Measurements from ENCODE around the gene STX8. TPM values are rescaled to one million over a fixed set of nuclear protein-coding genes. Genes with fewer than 3 reads are reported as not detected.

STX8 gene
- total and polyA plus RNA-seq, 5 experiments from 2014 or later, result 38.2 to 167 (median 114) TPM

DNA sequence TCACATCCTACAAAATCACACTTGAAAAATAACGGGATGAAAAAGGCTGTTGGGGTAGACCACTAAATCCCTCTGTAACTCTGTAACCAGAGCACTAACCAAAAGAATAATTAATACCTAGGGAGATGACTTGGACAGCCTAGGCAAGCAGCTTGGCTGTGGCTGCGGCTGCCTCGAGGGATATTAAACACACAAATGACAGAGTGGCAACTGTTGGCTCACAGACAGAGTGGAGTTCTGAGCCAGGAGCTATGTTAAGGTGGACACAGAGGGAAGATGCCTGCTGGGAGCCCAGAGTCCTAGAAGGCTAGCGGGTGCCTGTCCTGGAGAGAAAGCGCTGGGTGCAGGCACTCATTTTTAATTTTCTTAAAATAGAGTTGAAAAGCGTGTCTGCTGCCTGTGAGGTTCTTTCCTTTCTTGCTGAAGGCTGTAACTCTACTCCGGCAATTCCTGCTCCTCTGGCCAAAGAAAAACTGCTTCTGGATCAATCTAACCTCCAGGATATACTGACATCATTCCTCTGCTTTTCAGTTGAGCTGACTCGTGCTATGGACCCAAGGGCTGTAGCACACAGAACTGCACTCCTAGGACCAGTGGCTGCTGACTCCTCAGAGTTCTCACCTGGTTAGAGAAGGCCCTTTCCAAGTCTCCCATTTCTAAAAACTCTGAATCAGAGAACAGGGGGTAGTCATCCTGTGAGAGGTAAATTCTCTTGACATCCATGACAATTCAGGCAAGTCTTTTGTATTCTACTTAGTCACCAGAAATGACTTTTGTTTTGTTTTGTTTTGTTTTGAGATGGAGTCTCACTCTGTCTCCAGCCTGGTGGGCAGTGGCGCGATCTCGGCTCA, 147.9 kb downstream of the STX8 start:
- POLR2A ChIA-PET, result no interaction called here
- peaks cover 9 to 36% (median 19%) of the 10 kb centered on the region in 3 donors for H3K36me3 Mint-ChIP-seq
- H3K9me3 Mint-ChIP-seq, result peaks cover 0 to 4% (median 0%) of the 10 kb centered on the region in 9 donors
- H3K4me3 Mint-ChIP-seq, result no peak overlapping the region
- no peak overlapping the region for H3K27ac Mint-ChIP-seq
- H3K4me1 Mint-ChIP-seq, result peaks cover 0 to 5% (median 0%) of the 10 kb centered on the region in 4 donors
- no peak for DNase-seq
- no peak for ATAC-seq
- no peaks in the 10 kb centered on the region for H3K27me3 Mint-ChIP-seq

DNA sequence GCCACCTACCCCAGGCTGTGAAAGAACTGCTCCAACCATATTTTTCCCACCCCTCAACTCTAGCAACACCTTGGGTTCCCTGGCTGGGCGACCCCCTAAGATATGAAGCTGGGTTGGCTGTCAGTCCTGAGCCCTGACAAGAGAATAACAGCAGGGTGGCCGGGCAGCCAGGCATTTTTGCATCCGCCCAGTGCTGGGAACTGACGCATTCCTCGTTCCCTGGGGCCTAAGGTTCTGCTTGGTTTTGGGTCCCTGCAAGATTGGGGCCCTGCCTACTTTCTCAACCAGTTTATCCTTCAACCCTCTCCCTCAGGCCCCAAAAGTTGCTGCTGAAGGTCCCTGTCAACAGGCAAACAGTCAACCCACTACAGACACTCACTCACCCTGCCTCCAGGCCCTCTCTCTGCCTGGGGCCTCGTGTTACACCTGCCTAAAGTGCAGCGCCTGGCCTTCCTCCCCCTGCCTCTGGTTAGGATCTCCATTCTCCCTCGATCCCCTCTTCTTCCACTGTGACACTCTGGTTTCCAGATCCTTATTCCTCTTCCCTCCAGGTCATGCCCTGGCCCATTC, 151.5 kb downstream of the STX8 start:
- peak overlapping the region in 2 of 10 donors; percentile 15 to 18 for H3K27ac Mint-ChIP-seq

DNA sequence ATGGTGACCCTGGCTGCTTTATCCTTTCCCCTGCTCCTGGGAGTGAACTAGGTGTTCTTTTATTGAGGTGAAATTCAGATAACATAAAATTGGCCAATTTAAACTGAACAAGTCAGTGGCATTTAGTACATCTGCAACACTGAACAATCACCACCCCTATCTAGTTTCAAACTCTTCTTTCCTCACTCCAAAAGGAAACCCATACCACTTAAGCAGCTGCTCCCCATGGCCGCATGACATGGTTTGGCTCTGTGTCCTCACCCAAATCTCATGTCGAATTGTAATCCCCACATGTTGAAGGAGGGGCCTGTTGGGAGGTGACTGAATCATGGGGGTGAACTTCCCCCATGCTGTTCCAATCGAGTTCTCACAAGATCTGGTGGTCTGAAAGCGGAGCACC, 154.1 kb downstream of the STX8 start:
- Mint-ChIP-seq H3K9me3 (peaks cover 0 to 13% (median 4%) of the 10 kb centered on the region in 9 donors), H3K27me3 (no peaks in the 10 kb centered on the region), H3K36me3 (peaks cover 28 to 49% (median 43%) of the 10 kb centered on the region in 3 donors), H3K27ac (no peak overlapping the region), H3K4me1 (no peaks in the 10 kb centered on the region), H3K4me3 (no peak overlapping the region)
- DNase-seq (no peak), ATAC-seq (no peak)
- POLR2A ChIA-PET, result no interaction called here

More for the DNA sequence above, 151.5 kb downstream of the STX8 start:
- no peak for DNase-seq
- Mint-ChIP-seq H3K27me3 (no peaks in the 10 kb centered on the region), H3K4me3 (no peak overlapping the region), H3K4me1 (no peaks in the 10 kb centered on the region), H3K36me3 (peaks cover 23 to 42% (median 38%) of the 10 kb centered on the region in 3 donors), H3K9me3 (peaks cover 0 to 10% (median 2%) of the 10 kb centered on the region in 9 donors)
- POLR2A ChIA-PET, result no interaction called here
- no peak for ATAC-seq

DNA sequence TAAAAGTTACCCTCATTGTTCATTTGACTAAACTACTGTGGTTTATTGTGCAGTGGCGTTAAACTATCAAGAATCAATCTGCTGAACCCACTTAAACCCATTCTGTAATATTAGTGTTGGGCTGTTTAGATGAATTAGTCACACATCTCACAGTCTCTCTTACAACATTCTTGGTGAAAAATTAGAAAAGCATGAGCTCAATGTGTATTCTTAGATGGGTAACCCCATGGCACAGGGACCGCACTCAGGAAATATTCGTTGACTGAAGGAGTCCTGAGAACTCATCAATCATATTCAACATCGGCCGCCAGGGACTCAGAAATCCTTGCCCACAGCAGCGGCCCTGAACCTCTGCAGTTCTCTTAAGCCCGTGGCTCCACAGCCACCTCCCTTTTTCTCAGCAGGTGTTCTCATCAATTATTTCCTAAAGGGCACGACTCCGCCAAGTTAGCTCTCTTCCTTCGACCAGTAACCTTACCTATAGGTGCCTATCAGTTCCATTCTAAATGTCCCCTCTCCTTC, 155.6 kb downstream of the STX8 start:
- Mint-ChIP-seq H3K27me3 (no peaks in the 10 kb centered on the region), H3K9me3 (peaks cover 0 to 19% (median 4%) of the 10 kb centered on the region in 9 donors), H3K4me3 (no peak overlapping the region), H3K27ac (peak overlapping the region in 1 of 10 donors; percentile 68), H3K4me1 (peaks cover 0 to 6% (median 4%) of the 10 kb centered on the region in 4 donors), H3K36me3 (peaks cover 31 to 49% (median 43%) of the 10 kb centered on the region in 3 donors)
- DNase-seq, result no peak
- POLR2A ChIA-PET, result no interaction called here
- ATAC-seq, result no peak

DNA sequence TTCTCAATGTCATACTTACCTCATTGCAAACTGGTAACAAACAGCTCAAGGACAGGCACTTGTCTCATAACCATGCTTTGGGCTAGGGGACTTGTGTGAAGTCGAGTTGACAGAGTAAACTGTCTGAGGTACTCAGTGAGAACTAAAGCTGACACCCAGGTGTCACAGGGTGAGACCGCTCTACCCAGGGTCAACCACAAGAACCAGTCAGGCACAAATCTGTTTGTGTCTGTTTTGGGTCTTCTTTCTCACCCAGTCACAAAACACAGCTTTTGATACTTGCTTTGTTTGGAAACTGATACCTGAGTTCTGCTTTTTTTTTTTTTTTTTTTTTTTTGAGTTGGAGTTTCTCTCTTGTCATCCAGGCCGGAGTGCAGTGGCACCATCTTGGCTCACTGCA, 161.1 kb downstream of the STX8 start:
- POLR2A ChIA-PET, result no interaction called here
- H3K36me3 Mint-ChIP-seq, result peaks cover 5 to 14% (median 9%) of the 10 kb centered on the region in 3 donors
- peaks cover 0 to 9% (median 2%) of the 10 kb centered on the region in 9 donors for H3K9me3 Mint-ChIP-seq
- DNase-seq, result no peak
- H3K4me3 Mint-ChIP-seq, result no peak overlapping the region
- peaks cover 0 to 16% (median 6%) of the 10 kb centered on the region in 4 donors for H3K4me1 Mint-ChIP-seq
- no peaks in the 10 kb centered on the region for H3K27me3 Mint-ChIP-seq
- H3K27ac Mint-ChIP-seq, result no peak overlapping the region
- ATAC-seq, result no peak

DNA sequence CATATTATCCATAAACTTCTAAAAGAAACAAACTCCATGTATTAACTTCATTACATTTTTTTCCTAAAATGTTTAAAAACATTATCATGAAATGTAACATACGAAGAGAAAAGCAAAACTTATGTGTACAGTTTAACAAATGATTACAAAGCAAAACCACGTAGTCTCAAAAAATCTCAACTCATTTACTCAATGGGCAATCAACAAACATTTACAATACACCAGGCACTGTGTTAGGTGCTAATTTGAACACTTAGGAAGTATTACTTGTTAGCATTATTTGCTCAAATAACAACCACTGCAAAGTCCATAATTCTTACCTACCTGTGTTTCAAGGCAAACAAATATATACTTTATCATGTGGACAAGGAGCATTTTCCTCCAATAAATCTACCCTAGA, 164.9 kb downstream of the STX8 start:
- Mint-ChIP-seq H3K36me3 (peaks cover 0 to 4% (median 0%) of the 10 kb centered on the region in 3 donors), H3K9me3 (peaks cover 0 to 7% (median 0%) of the 10 kb centered on the region in 9 donors), H3K27me3 (no peaks in the 10 kb centered on the region), H3K4me1 (peaks cover 0 to 15% (median 5%) of the 10 kb centered on the region in 4 donors), H3K4me3 (no peak overlapping the region), H3K27ac (no peak overlapping the region)
- POLR2A ChIA-PET, result no interaction called here
- ATAC-seq, result no peak
- no peak for DNase-seq

DNA sequence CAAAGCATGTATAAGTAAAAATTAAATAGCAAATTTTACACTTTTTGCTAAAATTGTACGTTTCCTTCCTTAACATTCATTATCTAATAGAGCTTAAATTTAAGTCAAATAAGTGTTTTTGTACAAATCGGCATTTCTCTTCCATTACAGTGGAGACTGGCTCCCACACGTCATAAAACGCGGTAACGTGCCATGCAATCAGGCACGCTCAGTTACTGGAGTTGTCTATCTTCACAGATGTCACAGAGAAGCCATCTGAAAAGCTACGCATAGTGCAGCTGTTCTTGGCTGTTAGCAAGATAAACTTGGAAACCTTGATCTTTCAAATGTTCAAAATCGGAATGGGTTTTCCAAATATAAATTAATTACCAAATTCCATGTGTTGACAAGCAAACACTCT, 165.3 kb downstream of the STX8 start:
- no peak overlapping the region for H3K27ac Mint-ChIP-seq
- H3K36me3 Mint-ChIP-seq, result peaks cover 0 to 4% (median 0%) of the 10 kb centered on the region in 3 donors
- ATAC-seq, result no peak
- H3K4me1 Mint-ChIP-seq, result peaks cover 0 to 13% (median 4%) of the 10 kb centered on the region in 4 donors
- POLR2A ChIA-PET, result no interaction called here
- H3K4me3 Mint-ChIP-seq, result no peak overlapping the region
- no peaks in the 10 kb centered on the region for H3K27me3 Mint-ChIP-seq
- no peak for DNase-seq
- H3K9me3 Mint-ChIP-seq, result peaks cover 0 to 2% (median 0%) of the 10 kb centered on the region in 9 donors

DNA sequence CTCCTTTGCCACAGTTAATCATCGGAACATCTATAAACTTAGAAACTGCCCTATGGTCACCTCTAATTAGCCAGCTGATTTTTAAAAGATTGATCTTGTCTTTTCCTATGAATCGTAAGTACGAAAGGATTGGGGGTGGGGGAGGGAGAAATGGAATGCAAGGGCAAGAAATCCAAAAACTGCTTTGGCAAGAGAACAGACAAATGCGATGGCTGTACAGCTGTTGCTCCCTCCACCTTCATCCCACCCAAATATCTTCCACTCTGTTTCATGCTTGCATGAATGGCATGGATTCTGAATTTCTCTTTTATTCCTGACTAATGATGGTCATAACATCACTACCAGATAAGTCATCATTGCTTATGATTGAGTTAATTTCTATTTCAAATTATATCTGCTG, 165.7 kb downstream of the STX8 start:
- no peak for DNase-seq
- peaks cover 0 to 9% (median 3%) of the 10 kb centered on the region in 4 donors for H3K4me1 Mint-ChIP-seq
- no peaks in the 10 kb centered on the region for H3K27me3 Mint-ChIP-seq
- H3K36me3 Mint-ChIP-seq, result peaks cover under 1 to 2% (median under 1%) of the 10 kb centered on the region in 3 donors
- no peak overlapping the region for H3K27ac Mint-ChIP-seq
- ATAC-seq, result no peak
- H3K9me3 Mint-ChIP-seq, result peaks cover 0 to 3% (median 0%) of the 10 kb centered on the region in 9 donors
- no peak overlapping the region for H3K4me3 Mint-ChIP-seq
- POLR2A ChIA-PET, result no interaction called here

DNA sequence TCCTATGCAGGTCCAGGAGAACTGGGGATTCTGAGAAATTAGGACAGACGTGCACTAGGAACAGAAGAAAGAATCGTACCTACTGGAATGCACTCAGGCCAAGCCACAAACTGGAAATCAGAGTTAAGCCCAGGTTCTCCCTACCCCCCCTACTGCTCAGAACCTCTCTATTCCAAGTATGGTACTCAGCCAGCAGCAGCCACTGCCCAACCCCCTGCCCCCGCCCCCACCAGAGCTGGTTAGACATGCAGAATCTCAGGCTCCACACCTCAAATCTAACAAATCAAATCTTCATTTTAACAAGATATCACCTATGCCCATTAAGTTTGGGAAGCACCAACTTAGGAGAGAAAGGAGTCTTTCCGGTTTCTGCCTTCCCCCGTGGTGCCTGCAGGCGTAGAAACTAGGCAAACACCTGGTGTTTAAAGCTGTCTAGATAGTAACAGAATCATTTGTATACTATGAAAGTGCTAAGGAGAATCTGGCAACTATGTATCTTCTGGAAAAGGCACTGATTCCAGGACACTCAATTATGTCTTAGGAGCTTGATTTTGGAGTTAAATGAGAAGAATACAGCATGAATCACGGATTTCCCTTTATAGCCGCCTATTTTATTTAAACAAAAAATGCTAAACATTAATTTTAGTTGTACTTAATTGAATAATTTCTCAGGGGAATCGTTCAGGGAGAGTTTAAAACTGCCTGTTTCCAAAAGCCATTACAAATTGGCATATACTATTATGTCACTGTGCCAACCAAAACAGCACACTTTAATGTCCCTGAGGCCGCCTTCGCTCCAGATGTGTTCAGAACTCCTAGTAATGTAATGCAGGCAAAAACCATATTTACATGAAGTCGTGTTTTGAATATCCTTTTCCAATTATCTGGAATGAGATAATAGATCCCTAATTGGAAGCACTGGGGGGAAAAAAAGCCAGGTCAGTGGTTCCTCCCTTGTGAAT, 166.5 kb downstream of the STX8 start:
- peaks cover 0 to 5% (median 3%) of the 10 kb centered on the region in 4 donors for H3K4me1 Mint-ChIP-seq
- peaks cover 0 to 5% (median under 1%) of the 10 kb centered on the region in 9 donors for H3K9me3 Mint-ChIP-seq
- H3K4me3 Mint-ChIP-seq, result no peak overlapping the region
- H3K27ac Mint-ChIP-seq, result no peak overlapping the region
- ATAC-seq (no peak), DNase-seq (no peak)
- POLR2A ChIA-PET, result no interaction called here
- peaks cover 3 to 5% (median 3%) of the 10 kb centered on the region in 3 donors for H3K36me3 Mint-ChIP-seq
- H3K27me3 Mint-ChIP-seq, result no peaks in the 10 kb centered on the region

DNA sequence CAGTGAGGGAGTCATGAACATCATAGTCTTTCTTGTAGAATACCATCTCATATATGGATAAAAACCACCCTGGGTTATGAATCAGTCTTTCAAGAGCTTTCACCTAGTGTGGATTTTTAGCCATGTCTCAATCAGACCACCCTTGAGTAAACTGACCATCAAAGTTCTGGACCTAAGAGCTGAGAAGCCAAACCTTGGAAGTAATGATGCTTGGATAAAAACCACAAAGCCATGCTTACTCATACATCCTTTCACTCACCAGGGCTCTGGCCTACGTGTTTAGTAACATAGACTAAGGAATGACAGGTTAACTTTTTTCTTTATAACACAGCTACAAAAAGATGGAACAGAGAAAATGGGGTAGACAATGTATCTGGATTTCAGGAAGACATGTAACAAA, 167.2 kb downstream of the STX8 start:
- peaks cover 0 to 3% (median 1%) of the 10 kb centered on the region in 4 donors for H3K4me1 Mint-ChIP-seq
- no peak overlapping the region for H3K4me3 Mint-ChIP-seq
- POLR2A ChIA-PET, result no interaction called here
- H3K27ac Mint-ChIP-seq, result no peak overlapping the region
- H3K27me3 Mint-ChIP-seq, result no peaks in the 10 kb centered on the region
- no peak for DNase-seq
- ATAC-seq, result no peak
- peaks cover 3 to 10% (median 3%) of the 10 kb centered on the region in 3 donors for H3K36me3 Mint-ChIP-seq
- H3K9me3 Mint-ChIP-seq, result peaks cover 0 to 10% (median 3%) of the 10 kb centered on the region in 9 donors

DNA sequence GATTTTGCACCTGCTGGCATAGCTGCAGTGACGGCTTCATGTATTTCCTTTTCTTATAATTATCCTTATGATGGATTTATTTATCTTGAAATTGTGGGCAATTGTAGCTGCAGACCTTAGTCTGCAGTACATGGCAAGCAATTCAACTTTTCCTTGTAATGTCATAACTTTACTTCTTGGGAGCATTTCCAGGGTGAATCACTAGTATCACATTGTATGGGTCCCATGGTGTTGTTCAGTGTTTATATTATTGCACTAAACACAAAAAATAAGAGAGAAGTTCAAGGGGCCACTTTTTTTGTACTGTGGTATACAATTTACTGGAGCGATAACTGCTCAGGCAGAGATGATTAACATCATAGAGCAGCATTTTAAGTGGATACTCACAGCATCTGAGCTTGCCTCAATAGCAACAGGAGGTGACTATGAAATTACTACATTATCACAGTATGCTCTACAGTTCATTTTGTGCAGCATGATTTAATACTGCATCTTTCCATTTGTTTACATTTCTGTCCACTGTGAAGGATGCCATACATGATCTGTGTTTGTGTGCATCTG, 169.5 kb downstream of the STX8 start:
- Mint-ChIP-seq H3K36me3 (peaks cover 3 to 17% (median 9%) of the 10 kb centered on the region in 3 donors), H3K27ac (no peak overlapping the region), H3K9me3 (peaks cover 0 to 13% (median 3%) of the 10 kb centered on the region in 9 donors), H3K4me3 (no peak overlapping the region), H3K27me3 (no peaks in the 10 kb centered on the region), H3K4me1 (peaks cover 0 to 5% (median 2%) of the 10 kb centered on the region in 4 donors)
- DNase-seq (no peak), ATAC-seq (no peak)
- POLR2A ChIA-PET, result no interaction called here

DNA sequence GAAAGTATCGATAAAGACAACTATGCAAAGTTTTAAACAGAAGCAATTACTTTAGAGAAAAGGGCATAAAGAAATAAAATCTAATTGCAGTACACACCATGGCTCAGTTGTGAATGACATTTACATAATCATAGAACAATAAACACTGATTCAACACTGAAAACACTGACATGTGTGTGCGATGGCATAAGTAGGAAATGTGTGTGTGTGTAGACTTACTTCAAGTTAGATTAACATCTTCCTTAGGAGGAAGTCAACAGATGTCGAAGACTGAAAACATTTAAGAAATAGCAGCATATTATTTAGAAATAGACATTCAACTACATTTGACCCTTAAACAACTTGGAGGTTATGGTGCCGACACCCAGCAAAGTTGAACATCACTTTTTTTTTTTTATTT, 172.4 kb downstream of the STX8 start:
- Mint-ChIP-seq H3K27me3 (no peaks in the 10 kb centered on the region), H3K27ac (no peak overlapping the region), H3K4me1 (peaks cover 0 to 5% (median 2%) of the 10 kb centered on the region in 4 donors), H3K36me3 (peaks cover 12 to 19% (median 16%) of the 10 kb centered on the region in 3 donors), H3K4me3 (no peak overlapping the region), H3K9me3 (peaks cover 0 to 13% (median 4%) of the 10 kb centered on the region in 9 donors)
- DNase-seq, result no peak
- POLR2A ChIA-PET, result no interaction called here
- ATAC-seq, result no peak

All from naive thymus-derived CD8-positive, alpha-beta T cell (primary cell).